Loucy (cell line): ENCODE data around the gene MET.

Experiments
- EZH2phosphoT487 ChIP-seq: fragments of 200-600 bp; IDR thresholded peaks from 2 replicates; pipeline ENCODE4 v1.6.1; 2018; ENCODE audit warnings: antibody characterized with exemption, mild to moderate bottlenecking, moderate library complexity, borderline replicate concordance
- TF ChIP-seq, protein P1 (sequence below): fragments of 200-600 bp; sonication (generic); conservative IDR thresholded peaks from 2 replicates; pipeline ENCODE4 v1.5.1; 2014; ENCODE audit warnings: mild to moderate bottlenecking, antibody characterized with exemption, low read length

GRCh38 chr7:116842371-116842770 is 170.4 kb downstream of the MET start:
- TF ChIP-seq, protein P1, sequence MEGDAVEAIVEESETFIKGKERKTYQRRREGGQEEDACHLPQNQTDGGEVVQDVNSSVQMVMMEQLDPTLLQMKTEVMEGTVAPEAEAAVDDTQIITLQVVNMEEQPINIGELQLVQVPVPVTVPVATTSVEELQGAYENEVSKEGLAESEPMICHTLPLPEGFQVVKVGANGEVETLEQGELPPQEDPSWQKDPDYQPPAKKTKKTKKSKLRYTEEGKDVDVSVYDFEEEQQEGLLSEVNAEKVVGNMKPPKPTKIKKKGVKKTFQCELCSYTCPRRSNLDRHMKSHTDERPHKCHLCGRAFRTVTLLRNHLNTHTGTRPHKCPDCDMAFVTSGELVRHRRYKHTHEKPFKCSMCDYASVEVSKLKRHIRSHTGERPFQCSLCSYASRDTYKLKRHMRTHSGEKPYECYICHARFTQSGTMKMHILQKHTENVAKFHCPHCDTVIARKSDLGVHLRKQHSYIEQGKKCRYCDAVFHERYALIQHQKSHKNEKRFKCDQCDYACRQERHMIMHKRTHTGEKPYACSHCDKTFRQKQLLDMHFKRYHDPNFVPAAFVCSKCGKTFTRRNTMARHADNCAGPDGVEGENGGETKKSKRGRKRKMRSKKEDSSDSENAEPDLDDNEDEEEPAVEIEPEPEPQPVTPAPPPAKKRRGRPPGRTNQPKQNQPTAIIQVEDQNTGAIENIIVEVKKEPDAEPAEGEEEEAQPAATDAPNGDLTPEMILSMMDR, result no peak
- no peak for TF ChIP-seq EZH2phosphoT487
